Measurements from ENCODE around the gene LIPC.

LIPC gene

GRCh38 chr15:58462547-58462946 is 30.8 kb downstream of the LIPC start:
- H3K27me3 ChIP-seq (replicated peaks; ENCODE audit: control insufficient read depth, insufficient read depth, low read length, poor library complexity, severe bottlenecking): no peaks in the 10 kb centered on the region
- no peak overlapping the region for H3K4me3 ChIP-seq (ENCODE audit: insufficient read depth, low read depth, low read length, poor library complexity, severe bottlenecking)
- H3K27ac ChIP-seq (ENCODE audit: insufficient read depth, low read length, poor library complexity, severe bottlenecking): no peak overlapping the region
- no peak for DNase-seq
- H3K9me3 ChIP-seq (ENCODE audit: control insufficient read depth, low read length): no peaks in the 10 kb centered on the region
- H3K36me3 ChIP-seq (ENCODE audit: control insufficient read depth, insufficient read depth, low read length): no peaks in the 10 kb centered on the region
- H3K4me1 ChIP-seq (ENCODE audit: control insufficient read depth, insufficient read depth, low read length, poor library complexity, severe bottlenecking): peaks cover 12% of the 10 kb centered on the region

- DNase-seq: no peak
- H3K4me1 ChIP-seq (ENCODE audit: control insufficient read depth, insufficient read depth, low read length, poor library complexity, severe bottlenecking): peaks cover 11% of the 10 kb centered on the region
- H3K27ac ChIP-seq (ENCODE audit: insufficient read depth, low read length, poor library complexity, severe bottlenecking): no peak overlapping the region
Measured at GRCh38 chr15:58462973-58463663, 31.3 kb downstream of the LIPC start.

DNA sequence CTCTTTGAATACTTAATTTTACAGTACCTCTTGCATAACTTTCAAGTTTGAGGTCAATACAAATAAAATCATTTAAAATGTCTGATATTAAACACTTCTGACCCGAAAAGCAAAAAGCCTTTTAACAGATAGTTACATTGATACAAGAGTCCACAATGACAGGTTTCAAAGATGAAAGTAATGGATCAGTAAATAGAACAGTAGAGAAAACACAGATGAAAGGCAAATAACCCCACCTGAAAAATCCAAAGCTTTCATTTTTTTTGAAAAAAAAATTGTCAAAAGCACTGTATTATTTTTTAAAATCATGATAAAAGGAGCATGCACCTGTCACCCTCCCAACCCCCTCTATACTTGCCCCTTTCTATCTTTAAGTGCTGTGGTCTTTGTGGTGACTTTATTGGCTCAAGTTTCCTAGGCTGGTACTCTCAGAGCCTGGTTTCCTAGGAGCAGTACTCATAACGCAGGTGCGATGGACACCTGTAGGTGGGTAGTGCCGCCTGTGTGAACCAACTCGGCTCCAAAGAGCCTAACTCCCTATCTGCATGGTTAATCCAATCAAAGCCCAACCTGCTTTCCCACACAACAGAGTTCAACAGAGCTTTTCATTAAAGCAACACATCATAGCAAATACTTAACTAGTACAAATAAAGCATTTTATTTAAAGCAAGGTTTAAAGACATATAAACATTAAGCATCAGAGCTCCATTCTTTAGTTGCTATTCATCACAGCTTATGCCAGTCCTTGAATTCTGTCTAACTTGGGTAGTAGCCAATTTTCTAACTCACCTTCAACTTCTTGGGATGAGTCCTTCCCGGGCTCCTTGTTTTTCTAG is 32.2 kb downstream of the LIPC start:
- no peak overlapping the region for H3K27ac ChIP-seq (ENCODE audit: insufficient read depth, low read length, poor library complexity, severe bottlenecking)
- peaks cover 9% of the 10 kb centered on the region for H3K4me1 ChIP-seq (ENCODE audit: control insufficient read depth, insufficient read depth, low read length, poor library complexity, severe bottlenecking)
- H3K27me3 ChIP-seq (replicated peaks; ENCODE audit: control insufficient read depth, insufficient read depth, low read length, poor library complexity, severe bottlenecking): no peaks in the 10 kb centered on the region
- H3K9me3 ChIP-seq (ENCODE audit: control insufficient read depth, low read length): no peaks in the 10 kb centered on the region
- no peak for DNase-seq
- H3K4me3 ChIP-seq (ENCODE audit: insufficient read depth, low read depth, low read length, poor library complexity, severe bottlenecking): no peak overlapping the region
- H3K36me3 ChIP-seq (ENCODE audit: control insufficient read depth, insufficient read depth, low read length): no peaks in the 10 kb centered on the region

More at GRCh38 chr15:58462973-58463663, 31.3 kb downstream of the LIPC start:
- Histone ChIP-seq H3K4me3 (ENCODE audit: insufficient read depth, low read depth, low read length, poor library complexity, severe bottlenecking) (no peak overlapping the region), H3K9me3 (ENCODE audit: control insufficient read depth, low read length) (no peaks in the 10 kb centered on the region), H3K27me3 (replicated peaks; ENCODE audit: control insufficient read depth, insufficient read depth, low read length, poor library complexity, severe bottlenecking) (no peaks in the 10 kb centered on the region), H3K36me3 (ENCODE audit: control insufficient read depth, insufficient read depth, low read length) (no peaks in the 10 kb centered on the region)

GRCh38 chr15:58465070-58465469 is 33.3 kb downstream of the LIPC start:
- Histone ChIP-seq H3K4me1 (ENCODE audit: control insufficient read depth, insufficient read depth, low read length, poor library complexity, severe bottlenecking) (peaks cover 4% of the 10 kb centered on the region), H3K36me3 (ENCODE audit: control insufficient read depth, insufficient read depth, low read length) (no peaks in the 10 kb centered on the region), H3K4me3 (ENCODE audit: insufficient read depth, low read depth, low read length, poor library complexity, severe bottlenecking) (no peak overlapping the region), H3K9me3 (ENCODE audit: control insufficient read depth, low read length) (no peaks in the 10 kb centered on the region), H3K27ac (ENCODE audit: insufficient read depth, low read length, poor library complexity, severe bottlenecking) (no peak overlapping the region), H3K27me3 (replicated peaks; ENCODE audit: control insufficient read depth, insufficient read depth, low read length, poor library complexity, severe bottlenecking) (no peaks in the 10 kb centered on the region)
- DNase-seq: no peak

GRCh38 chr15:58465866-58466517 is 34.2 kb downstream of the LIPC start:
- Histone ChIP-seq H3K4me1 (ENCODE audit: control insufficient read depth, insufficient read depth, low read length, poor library complexity, severe bottlenecking) (peaks cover 4% of the 10 kb centered on the region), H3K27ac (ENCODE audit: insufficient read depth, low read length, poor library complexity, severe bottlenecking) (no peak overlapping the region), H3K4me3 (ENCODE audit: insufficient read depth, low read depth, low read length, poor library complexity, severe bottlenecking) (no peak overlapping the region), H3K9me3 (ENCODE audit: control insufficient read depth, low read length) (no peaks in the 10 kb centered on the region), H3K36me3 (ENCODE audit: control insufficient read depth, insufficient read depth, low read length) (no peaks in the 10 kb centered on the region), H3K27me3 (replicated peaks; ENCODE audit: control insufficient read depth, insufficient read depth, low read length, poor library complexity, severe bottlenecking) (no peaks in the 10 kb centered on the region)
- DNase-seq: no peak

- Histone ChIP-seq H3K9me3 (ENCODE audit: control insufficient read depth, low read length) (no peaks in the 10 kb centered on the region), H3K4me3 (ENCODE audit: insufficient read depth, low read depth, low read length, poor library complexity, severe bottlenecking) (no peak overlapping the region), H3K36me3 (ENCODE audit: control insufficient read depth, insufficient read depth, low read length) (no peaks in the 10 kb centered on the region), H3K27ac (ENCODE audit: insufficient read depth, low read length, poor library complexity, severe bottlenecking) (no peak overlapping the region), H3K4me1 (ENCODE audit: control insufficient read depth, insufficient read depth, low read length, poor library complexity, severe bottlenecking) (peaks cover 4% of the 10 kb centered on the region), H3K27me3 (replicated peaks; ENCODE audit: control insufficient read depth, insufficient read depth, low read length, poor library complexity, severe bottlenecking) (no peaks in the 10 kb centered on the region)
- DNase-seq: no peak
Measured at GRCh38 chr15:58466566-58466965, 34.8 kb downstream of the LIPC start.

DNA sequence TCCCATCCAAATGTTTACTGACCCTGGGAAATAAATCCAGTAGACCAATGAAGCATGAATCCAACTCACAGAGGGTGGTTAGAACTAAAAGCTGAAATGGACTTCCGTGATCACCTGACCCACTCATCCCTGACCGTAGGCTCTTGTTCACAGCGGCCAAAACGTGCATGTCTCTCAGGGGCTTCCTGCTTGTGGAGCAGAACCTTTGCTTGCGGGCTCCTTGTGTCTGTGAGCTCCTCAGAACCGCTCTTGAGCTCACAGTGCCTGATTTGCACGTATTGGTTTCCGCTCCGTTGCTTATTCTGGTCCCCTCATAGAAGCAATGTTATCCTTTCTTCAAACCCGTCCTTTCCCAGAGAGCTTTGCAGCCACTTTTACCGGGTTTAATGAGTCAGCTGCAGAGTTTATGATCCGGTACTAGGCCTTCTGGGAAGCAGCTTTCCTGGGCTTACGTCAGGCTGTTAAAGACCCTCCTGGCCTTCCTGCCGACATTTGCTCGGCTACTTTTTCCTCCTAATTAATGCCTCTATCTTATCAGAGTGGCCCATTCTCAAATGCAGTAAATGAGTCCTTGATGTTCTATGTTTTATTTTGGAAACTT is 35.4 kb downstream of the LIPC start:
- Histone ChIP-seq H3K4me1 (ENCODE audit: control insufficient read depth, insufficient read depth, low read length, poor library complexity, severe bottlenecking) (peaks cover 3% of the 10 kb centered on the region), H3K4me3 (ENCODE audit: insufficient read depth, low read depth, low read length, poor library complexity, severe bottlenecking) (no peak overlapping the region), H3K9me3 (ENCODE audit: control insufficient read depth, low read length) (no peaks in the 10 kb centered on the region), H3K36me3 (ENCODE audit: control insufficient read depth, insufficient read depth, low read length) (no peaks in the 10 kb centered on the region), H3K27ac (ENCODE audit: insufficient read depth, low read length, poor library complexity, severe bottlenecking) (no peak overlapping the region), H3K27me3 (replicated peaks; ENCODE audit: control insufficient read depth, insufficient read depth, low read length, poor library complexity, severe bottlenecking) (no peaks in the 10 kb centered on the region)
- no peak for DNase-seq

DNA sequence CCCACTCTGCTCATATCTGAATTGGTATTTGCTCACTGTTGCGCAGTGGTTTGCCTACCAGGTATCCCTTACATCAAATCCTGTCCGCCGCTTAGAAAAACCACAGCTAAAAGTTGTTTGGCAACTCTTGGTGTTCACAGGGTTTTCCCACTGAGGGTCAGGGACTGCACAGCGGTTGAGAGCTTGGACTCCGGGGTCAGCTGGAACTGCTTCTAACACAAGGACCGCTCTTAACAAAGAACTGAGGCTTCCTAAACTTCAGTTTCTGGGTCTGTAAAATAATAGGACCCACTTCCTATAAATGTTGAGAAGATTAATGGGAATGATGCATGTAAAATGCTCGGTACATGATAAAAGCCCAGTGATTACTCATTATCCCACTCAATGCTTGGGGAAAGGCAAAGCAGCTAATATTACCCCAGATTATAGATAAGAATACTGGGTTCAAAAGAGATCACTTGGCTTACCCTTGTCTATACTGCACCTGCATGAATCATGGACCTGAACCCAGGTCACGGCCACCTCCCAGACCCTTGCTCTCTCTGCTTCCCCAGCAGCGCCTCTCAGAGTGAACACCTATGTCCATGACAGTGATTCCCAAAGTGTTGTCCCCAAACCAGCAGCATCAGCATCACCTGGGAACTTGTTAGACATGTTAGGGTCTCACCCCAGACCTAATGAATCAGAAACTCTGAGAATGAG is 36.1 kb downstream of the LIPC start:
- Histone ChIP-seq H3K27ac (ENCODE audit: insufficient read depth, low read length, poor library complexity, severe bottlenecking) (no peak overlapping the region), H3K36me3 (ENCODE audit: control insufficient read depth, insufficient read depth, low read length) (no peaks in the 10 kb centered on the region), H3K4me1 (ENCODE audit: control insufficient read depth, insufficient read depth, low read length, poor library complexity, severe bottlenecking) (peaks cover 3% of the 10 kb centered on the region), H3K27me3 (replicated peaks; ENCODE audit: control insufficient read depth, insufficient read depth, low read length, poor library complexity, severe bottlenecking) (no peaks in the 10 kb centered on the region), H3K4me3 (ENCODE audit: insufficient read depth, low read depth, low read length, poor library complexity, severe bottlenecking) (no peak overlapping the region), H3K9me3 (ENCODE audit: control insufficient read depth, low read length) (no peaks in the 10 kb centered on the region)
- no peak for DNase-seq

- H3K27me3 ChIP-seq (replicated peaks; ENCODE audit: control insufficient read depth, insufficient read depth, low read length, poor library complexity, severe bottlenecking): no peaks in the 10 kb centered on the region
- DNase-seq: no peak
- peaks cover 15% of the 10 kb centered on the region for H3K4me1 ChIP-seq (ENCODE audit: control insufficient read depth, insufficient read depth, low read length, poor library complexity, severe bottlenecking)
- no peaks in the 10 kb centered on the region for H3K36me3 ChIP-seq (ENCODE audit: control insufficient read depth, insufficient read depth, low read length)
- H3K4me3 ChIP-seq (ENCODE audit: insufficient read depth, low read depth, low read length, poor library complexity, severe bottlenecking): no peak overlapping the region
- H3K27ac ChIP-seq (ENCODE audit: insufficient read depth, low read length, poor library complexity, severe bottlenecking): no peak overlapping the region
- no peaks in the 10 kb centered on the region for H3K9me3 ChIP-seq (ENCODE audit: control insufficient read depth, low read length)
Measured at GRCh38 chr15:58469432-58470353, 37.9 kb downstream of the LIPC start.

All from effector memory CD4-positive, alpha-beta T cell (primary cell).